G401.6 (cell line): ENCODE results near the gene ACKR2.

Source experiments
- FAIRE-seq: peaks from 2 replicates; lab custom pipeline; 2012; peaks lifted over from hg19 to GRCh38; lab: Jason Lieb, UNC

Gene ACKR2

DNA sequence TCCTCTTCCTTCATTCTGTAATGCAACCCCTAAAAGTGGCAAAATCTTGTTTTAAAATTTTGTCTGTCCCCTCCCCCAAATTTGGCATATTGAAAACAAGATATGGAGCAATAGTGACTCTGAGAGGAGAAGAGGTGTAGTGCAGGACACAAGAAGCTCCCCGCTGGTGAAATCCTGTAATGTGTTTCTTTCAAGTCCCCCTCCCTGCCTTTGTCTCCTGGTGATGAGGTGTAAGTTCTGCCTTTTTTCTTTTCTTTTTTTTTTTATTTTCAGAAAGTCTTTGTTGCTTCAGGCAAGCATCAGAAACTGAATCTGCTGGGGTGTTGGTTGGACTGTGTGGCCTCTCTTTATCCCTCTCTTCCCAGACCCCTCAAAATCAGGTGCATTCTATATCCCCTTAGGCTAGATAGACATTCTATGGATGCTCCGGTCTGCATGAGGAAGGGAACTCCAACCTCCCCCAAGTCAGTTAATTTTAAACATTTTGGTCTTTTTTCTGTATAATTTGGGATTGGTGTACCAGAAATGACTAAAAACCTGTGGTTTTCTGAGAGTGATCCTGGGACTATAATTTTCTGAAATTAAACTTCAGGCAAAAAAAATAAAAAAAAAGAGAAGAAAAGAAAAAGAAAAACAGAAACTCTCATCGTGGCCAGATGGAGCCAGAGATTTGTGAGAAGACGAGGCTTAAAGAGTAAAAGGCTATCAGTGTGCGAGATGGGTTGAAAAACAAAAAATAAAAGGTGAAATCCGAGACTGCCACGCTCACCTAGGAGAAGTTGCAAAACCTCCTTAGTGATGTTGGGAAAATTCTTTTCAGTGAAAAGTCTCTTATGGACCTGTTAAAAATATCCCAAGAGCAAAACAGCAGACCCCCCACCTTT is 21.4 kb downstream of the ACKR2 start:
- no peak for FAIRE-seq

DNA sequence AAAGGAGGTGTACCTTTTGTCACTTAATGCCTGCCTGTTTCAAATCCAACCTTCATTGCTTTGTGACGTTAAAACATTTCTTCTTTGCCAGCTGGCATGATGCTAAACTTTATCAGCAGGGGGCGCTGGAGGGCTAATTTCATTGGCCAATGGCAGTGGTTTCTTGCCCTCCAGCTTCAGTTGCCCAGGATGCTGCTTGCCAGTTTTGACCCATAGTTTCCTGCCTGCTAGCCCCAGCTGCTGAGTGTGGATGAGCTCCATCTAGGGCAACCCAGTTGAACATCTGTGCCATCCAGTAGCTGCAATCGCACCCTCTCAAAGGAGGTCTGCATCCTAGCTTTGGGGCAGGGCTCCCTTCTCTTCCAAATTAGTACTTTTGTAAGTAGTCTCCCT is 22.1 kb downstream of the ACKR2 start:
- no peak for FAIRE-seq

DNA sequence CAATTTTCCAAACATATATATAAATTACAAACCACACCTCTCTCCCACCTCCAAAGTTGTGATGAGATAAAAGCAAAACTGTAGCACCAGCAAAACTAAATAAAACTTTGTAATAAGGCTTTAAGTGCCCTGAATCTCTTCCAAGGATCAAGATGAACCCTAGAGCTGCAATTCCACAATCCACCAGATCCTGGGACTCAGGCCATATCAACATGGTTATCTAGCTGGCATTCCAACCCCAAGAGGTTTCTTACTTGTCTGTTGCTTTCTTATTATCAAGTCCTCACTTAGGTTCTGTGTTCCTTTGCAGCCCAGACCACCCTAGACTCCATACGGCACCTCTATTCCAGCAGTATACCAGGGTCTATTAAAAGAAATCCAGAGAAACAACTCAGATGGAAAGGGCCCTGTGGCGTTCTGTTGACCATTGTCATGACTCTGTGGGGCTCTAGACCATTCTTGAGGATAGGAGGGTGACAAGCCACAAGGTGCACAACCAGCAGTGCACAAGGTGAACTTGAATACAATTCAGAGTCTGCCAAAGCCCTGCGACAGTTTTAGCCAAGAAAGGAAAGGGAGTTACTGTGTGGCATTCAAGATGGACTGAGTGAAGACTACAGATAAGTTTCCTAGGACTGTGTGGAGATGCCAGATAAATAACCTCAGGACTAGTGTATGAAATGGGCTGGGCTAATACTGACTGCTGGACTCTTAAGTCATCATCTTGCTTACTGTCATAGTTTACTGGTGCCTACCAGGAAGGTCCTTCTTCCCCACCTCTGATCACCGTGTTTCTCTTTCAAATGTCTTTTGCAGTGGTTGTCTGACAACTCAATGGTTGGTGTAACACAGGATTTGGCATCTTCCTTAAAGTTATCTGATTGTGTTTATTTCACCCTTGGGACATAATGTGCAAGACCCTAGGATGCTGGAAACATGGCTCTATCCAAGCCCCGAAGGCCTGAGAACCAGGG is 27.2 kb downstream of the ACKR2 start:
- FAIRE-seq = no peak

DNA sequence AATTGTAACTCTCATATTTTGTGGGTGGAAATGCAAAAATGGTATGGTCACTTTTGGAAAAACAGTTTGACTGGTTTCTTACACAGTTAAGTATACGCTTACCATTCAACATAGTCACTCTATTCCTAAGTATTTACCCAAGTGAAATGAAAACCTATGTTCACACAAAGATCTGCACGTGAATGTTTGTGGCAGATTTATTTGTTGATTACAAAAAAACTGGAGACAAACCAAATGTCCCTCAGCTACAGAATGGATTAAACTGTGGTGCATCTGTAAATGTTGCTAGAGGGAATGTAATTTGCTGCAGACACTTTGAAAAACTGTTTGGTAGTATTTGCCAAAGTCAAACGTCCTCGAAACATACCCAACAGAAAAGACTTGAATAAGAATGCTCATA is 29.3 kb downstream of the ACKR2 start:
- no peak for FAIRE-seq

DNA sequence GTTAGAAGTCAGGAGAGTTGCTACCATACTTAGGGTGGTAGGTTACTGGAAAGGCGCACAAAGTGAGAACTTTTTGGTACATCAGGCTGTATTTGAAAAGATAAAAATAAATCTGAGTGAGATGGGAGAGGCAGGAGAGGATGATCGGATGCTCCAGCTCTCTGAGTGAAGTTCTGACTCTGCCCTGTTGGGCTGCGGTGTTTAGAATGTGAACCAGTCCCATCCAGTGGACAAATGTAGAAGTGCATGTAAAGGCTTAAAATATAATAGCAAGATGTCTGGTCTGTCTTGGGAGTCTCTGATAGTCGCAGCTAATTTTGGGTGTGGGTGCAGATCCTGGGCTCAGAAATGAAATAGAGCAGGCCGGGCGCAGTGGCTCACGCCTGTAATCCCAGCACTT is 30.4 kb downstream of the ACKR2 start:
- peak; percentile 69 for FAIRE-seq

DNA sequence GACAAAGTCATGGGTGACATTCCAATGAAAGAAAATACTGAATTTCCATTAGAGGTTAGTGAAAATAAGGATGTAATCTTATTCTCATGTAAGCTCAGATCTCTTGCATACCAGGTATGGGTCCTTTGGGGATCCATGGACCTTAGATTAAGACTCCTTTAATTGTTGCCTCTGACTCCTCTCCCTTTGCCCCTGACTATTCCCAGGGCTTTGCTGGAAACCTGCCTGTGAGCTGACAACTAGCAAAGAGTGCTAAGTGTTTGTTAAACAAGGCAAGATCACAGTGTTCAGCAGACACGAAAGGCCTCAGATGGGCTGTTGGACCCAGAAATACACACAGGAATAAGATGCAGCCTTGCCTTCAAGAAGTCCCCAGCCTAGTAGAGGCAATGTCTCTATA is 32.1 kb downstream of the ACKR2 start:
- FAIRE-seq = no peak

DNA sequence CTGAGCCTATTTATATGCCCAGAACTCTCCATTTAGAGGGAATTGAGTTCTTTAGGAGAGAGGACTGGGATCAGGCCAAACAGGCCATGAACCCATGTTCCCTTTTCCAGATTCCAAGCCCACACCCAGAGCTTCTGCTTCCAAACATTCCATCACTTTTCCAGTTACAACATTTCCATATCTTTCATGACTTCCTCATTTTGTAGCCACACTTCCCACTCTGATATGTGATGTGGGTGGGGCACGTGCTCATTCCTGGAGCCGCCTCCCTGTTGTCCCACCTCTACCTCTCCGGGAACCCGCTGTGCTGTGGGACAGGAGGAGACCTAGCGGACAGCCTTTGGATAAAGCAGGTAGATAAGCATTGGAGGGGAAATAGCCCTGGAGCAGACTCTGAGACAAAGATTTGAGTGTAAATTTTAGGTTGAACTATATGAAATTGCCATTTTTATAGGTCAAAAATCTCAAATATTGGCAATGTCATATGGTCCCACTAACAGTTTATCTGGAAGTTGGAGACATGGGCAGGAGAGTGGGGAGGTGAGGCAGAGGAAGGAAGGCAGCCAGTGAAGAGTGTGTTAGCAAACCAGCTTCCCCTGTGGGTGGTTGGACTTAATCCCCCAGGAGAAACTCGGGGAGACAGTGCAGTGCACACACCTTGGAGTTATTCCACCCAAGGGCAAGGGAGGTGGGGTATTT is 34.6 kb downstream of the ACKR2 start:
- no peak for FAIRE-seq

DNA sequence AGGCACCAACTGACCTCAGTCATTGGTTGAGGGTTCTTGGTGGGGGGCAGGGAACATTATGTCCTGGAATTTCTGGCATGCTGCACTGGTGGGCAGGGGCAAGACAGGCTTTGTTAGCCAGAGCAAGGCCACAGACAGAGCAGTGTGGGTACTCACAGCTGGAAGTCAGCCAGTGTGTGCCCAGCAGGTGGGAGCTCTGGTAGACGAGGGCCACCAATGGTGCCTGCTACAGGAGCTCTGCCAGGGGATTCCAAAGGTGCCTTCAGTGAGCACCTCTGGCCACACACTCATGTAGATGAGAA is 35.1 kb downstream of the ACKR2 start:
- FAIRE-seq = no peak

DNA sequence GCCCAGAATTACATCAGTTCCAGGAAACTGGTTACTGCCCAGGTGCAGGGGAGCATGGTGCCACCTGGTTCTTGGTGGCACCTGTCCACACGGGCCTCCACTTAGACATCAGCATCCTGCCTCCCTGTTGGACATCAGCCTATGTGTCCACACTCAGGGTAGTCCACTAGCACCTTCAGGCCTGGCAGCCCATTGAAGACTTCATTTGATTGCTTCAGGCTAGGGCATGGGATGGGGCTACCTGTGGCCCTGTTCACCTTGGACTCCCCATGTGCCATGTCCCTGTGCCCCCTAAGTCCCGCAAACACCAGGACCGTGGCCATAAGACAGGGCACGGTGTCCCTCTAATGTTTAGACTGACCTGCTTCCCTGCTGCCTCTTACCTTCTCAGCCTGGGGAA is 35.6 kb downstream of the ACKR2 start:
- FAIRE-seq = no peak

DNA sequence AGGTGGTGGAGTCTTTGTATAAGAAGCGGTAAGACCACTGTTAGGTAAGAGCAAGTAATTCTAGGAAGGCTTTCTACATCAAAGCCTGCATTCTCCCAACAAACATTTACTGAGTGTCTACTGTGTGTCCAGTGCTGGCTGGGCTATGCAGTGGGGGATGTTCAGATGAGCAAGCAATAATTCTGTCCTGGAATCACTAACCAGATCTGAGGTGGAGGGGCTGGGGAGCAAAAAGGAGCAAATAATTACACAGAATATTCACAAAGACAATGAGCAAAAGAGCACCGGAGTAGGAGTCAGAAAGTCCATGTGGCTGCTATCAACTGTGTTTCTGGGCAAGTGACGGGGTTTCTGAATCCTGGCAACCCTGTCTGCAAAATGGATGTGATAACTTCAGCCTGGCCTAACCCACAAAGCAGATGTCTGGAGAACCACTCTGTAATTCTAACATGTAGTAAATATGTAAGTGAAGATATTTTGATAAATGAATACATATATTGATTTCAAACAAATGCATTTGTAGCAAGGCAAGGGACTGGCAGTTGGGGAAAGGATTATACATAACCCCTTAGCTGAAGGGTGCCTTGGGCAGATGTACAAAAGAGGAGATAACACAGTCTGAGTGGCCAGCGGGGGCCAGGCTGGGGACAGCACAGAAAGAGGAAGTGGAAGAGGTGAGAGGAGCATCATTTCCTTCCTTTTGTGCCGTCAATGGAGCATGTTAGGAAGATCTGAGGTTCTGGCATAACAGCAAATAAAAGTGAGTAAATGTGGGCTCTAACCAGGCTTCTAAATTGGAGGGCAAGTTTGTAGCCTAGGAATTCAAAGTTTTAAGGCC is 37.7 kb downstream of the ACKR2 start:
- no peak for FAIRE-seq

DNA sequence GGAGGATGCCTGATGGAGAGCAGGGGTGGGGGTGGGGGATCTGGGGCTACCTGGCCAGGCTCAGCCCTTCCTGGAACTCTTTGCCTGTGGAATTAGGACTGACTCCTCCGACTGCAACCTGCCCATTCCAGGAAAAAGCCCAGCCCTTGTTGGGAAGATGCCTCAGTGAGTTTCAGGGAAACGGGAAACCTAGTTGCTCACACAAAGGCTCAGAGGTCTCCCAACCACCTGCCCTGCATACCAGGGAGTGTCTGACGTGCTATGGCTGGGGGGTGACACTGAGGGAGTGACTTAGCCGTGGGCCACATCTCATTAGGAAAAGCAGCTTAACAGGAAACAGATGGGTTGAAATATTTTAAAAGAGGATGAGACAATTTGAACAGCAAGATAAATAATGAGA is 38.5 kb downstream of the ACKR2 start:
- no peak for FAIRE-seq

DNA sequence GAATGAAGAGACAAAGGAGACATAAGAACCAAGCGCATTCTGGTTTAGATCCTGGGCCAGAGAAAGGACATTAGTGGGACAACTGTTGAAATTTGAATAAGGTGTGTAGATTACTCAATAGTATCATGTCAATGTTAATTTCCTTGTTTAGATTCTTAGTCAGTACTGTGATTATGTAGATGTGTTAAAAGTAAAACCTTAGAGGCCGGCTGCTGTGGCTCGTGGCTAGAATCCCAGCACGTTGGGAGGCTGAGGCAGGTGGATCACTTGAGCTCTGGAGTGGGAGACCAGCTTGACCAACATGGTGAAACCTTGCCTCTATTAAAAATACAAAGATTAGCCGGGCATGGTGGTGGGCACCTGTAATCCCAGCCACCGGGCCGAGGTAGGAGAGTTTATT is 39.8 kb downstream of the ACKR2 start:
- FAIRE-seq = no peak

DNA sequence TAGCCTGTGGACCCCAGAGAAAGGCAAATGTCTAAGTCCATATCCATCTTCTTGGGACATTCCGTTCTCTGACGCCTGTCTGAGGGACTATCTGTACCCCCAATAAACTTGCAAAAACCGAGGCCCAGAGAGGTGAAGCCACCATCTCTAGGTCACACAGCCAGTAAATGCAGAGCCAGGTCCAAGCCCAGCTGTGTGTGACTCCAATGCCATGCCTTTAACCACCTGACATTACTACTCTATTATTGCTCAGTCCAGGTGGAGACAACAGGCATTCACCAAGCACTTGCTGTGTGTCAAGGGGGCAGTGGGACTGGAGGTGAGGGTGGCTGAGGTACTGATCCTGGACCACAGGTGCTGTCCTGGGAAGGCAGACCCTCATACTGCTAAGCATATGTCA is 41.0 kb downstream of the ACKR2 start:
- no peak for FAIRE-seq

DNA sequence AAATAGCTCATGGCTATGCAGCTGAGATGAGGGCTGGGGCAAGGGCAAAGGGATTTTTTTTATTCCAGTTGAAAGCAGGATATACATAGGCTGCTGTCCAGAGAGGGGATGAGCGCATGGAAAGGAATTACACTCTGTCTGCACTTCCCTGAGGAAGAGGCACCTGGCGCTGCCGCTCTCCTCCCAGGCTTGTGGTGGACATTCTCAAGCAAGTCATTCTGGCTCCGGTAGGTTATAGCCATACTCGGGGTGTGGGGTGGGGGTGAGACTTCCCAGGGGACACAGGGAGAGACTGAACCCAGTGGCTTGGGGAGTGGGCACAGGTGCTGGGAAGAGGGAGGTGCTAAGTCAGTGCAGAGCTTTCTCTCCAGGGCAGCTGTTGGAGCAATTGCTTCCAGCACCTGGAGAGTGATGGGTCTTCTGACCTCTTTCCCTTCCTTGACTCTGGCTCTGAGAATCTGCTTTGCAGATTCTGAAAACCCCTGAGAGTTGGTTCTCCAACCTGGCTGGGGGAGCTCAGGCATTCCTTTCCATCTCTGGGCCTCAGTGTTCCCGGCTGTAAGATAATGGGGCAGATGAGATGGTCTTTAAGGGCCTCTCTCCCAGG is 42.1 kb downstream of the ACKR2 start:
- FAIRE-seq = no peak

DNA sequence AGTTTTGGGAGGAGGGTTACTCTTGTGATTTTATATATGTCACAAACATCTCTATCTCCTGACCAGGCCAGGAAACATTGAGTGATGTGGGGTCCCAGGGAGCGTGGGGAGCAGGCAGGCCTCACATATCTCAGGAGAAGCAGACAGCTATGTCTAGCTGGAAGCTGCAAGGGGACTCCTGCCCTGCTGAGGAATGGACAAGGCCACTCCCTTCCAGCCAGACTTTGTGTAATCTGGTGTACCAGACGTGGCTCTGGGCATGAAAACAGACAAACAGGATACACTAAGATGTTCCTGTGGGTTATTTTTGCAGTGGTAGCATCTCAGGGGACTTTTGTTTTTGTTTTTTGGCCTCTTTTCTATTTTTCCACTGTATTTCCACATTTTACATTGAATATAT is 43.2 kb downstream of the ACKR2 start:
- FAIRE-seq = no peak

DNA sequence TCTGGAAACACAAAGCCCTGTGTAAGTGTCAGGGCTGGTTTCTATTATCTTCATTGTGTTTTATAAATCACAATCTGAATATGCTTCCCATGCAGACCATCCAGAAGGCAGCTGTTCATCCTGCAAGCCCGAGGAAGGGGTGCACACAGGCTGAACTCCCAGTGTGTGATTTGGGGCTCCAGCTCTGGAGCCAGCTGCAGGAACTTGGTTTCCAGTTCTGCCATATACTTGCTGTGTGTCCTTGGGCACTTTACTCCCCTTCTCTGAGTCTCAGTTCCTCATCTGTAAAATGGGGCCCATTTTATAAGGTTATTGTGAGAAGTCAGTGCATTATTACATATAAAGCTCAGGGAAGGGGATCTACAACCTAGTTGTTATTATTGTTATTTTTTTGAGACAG is 43.8 kb downstream of the ACKR2 start:
- FAIRE-seq = no peak

DNA sequence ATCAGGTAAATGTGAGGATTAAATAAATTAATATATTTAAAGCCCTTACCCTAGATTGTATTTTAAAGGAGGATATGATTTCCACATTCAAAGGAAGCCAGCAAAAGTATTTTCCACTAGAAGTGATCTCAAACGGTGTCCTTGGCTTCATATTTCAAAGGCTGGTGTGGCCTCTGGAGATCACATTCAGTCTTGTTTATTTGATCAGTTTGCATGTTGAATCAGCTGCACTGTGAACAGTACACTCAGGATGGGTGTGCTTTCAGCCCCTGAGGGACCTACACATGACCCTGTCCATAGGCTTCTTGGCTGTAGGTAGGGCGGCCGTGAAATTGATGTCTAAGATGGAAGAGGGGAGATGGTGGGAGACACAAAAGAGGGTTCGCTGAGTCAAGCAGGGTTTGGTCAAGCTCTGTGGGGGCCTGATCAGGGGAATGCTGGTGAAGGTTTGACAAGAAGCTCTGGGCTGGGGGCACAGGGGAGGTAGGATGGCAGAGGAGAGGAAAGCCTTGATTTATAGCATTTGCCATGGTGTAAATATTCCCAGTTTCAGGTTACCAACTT is 44.6 kb downstream of the ACKR2 start:
- no peak for FAIRE-seq

DNA sequence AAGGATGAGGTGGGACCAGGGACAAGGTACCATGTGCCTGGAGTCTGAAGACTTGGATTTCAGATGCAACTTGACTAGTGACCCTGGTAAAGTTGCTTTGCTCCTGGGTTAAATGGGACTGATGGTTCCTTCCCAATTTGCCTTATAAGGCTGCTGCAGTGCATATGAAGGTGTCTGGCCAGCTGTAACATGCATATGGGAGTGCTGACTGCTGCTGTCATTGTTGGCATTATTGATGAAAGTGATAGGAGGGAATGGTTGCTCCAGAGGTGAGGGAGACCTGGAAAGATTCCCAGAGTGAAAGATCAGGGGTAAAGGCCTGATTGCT is 45.9 kb downstream of the ACKR2 start:
- no peak for FAIRE-seq

DNA sequence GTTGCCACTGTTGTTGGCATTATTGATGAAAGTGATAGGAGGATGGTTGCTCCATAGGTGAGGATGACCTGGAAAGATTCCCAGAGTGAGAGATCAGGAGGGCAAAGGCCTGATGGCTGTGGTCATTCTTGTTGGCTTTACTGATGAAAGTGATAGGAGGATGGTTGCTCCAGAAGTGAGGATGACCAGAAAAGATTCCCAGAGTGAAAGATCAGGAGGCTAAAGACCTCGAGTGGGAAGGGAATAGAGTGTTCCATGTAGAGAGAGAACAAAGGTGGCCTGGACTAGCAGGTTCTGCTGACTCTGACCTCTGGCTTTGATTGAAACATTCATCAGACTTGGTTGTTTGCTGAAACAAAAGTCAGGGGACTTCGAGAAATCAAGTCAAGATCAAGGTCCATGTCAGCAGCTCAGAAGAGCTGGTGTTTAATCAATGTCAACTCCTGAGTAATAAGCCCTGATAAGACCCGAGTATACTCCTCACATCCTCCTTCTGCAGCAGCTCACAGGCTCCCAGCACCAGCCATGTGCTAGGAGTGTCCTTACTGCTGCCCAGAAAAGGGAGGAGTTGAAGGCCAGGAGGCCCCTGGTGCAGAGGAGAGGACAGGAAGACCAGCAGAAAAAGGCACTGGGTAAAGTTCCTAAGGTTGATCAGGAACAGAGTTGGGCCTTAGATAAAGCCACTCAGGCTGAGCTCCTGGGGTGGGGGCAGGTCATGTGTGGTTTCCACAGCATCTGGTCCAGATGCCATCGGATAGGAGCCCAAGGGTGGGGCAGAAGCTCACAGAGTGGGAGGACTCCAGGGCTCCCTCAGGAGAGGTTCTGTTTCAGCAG is 46.5 kb downstream of the ACKR2 start:
- FAIRE-seq = no peak

DNA sequence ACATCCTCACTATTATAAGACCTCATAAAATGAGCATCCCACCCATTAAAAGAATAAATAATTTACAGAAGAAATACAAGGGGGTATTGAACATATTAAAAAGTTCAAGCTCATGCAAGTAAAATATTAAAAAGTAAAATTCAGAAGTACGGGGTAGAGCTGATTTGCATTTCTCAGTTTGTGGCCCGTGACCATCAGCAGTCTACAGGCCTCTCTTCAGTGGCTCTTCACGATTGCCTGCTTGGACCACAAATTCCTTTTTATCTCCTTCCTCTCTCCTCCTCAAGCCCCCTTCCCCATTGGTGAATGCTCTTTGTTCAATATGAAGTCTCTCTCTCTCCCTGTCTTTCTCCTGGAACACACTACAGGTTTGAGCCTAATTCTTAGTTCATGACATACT is 47.3 kb downstream of the ACKR2 start:
- FAIRE-seq = no peak
